ENCODE data around the gene PLEKHA8. TPM values are rescaled to one million over a fixed set of nuclear protein-coding genes. Genes with fewer than 3 reads are reported as not detected.

Gene PLEKHA8
- total RNA-seq, 1 experiment from 2014 or later = 38.1 TPM

- Mint-ChIP-seq H3K4me3 (no peak overlapping the region; the same call in 1 of the 2 replicates), H3K27ac (peak overlapping the region; percentile 98), H3K27me3 (ENCODE audit: low read depth) (no peaks in the 10 kb centered on the region), H3K9me3 (no peaks in the 10 kb centered on the region), H3K36me3 (peaks cover 11% of the 10 kb centered on the region; the same call in 1 of the 2 replicates), H3K4me1 (peaks cover 34% of the 10 kb centered on the region)
- POLR2A ChIA-PET = interaction anchor here (0.5 to 1.7 kb wide), 2 partner anchors 28 to 39 kb away, joined by 4 to 5 read pairs; no protein-coding TSS in a partner anchor
- CTCF ChIA-PET = interaction anchor here (3.7 kb wide), 1 partner anchor 34 kb away, joined by 20 read pairs; no protein-coding TSS in a partner anchor
- TF ChIP-seq SMAD4 (CRISPR knock-in tag; IDR thresholded peaks at IDR 0.05) (no peak), NR3C1 (CRISPR knock-in tag; conservative IDR thresholded peaks at IDR 0.05; ENCODE audit: low read depth) (no peak), E2F4 (CRISPR knock-in tag; IDR thresholded peaks at IDR 0.05; ENCODE audit: borderline replicate concordance, low read depth) (no peak), ZNF416 (CRISPR knock-in tag; IDR thresholded peaks at IDR 0.05) (no peak), ZNF263 (CRISPR knock-in tag; IDR thresholded peaks at IDR 0.05; ENCODE audit: low read depth) (0 out of 2 replicates have a peak, but pooled peaks have one; percentile 42)
- ATAC-seq = peak; percentile 0
- no peak for DNase-seq (ENCODE audit: low spot score)
Measured at GRCh38 chr7:30027740-30028215, 434 bp upstream of the PLEKHA8 start.

GRCh38 chr7:30028749-30029635, 780 bp downstream of the PLEKHA8 start:
- TF ChIP-seq ZNF263 (CRISPR knock-in tag; IDR thresholded peaks at IDR 0.05; ENCODE audit: low read depth) (0 out of 2 replicates have a peak, but pooled peaks have one; percentile 15), GABPB1 (CRISPR knock-in tag; IDR thresholded peaks at IDR 0.05) (no peak), JUN (CRISPR knock-in tag; IDR thresholded peaks at IDR 0.05) (0 out of 2 replicates have a peak, but pooled peaks have one; percentile 58), ETV6 (CRISPR knock-in tag; IDR thresholded peaks at IDR 0.05) (peak; percentile 9; the same call in 1 of the 2 replicates), TCF7 (CRISPR knock-in tag; IDR thresholded peaks at IDR 0.05; ENCODE audit: low read depth) (0 out of 2 replicates have a peak, but pooled peaks have one; percentile 4), ARID4B (CRISPR knock-in tag; IDR thresholded peaks at IDR 0.05; ENCODE audit: borderline replicate concordance) (0 out of 2 replicates have a peak, but pooled peaks have one; percentile 22), ZBTB21 (CRISPR knock-in tag; IDR thresholded peaks at IDR 0.05; ENCODE audit: borderline replicate concordance) (no peak), SMAD3 (CRISPR knock-in tag; IDR thresholded peaks at IDR 0.05; ENCODE audit: borderline replicate concordance) (0 out of 2 replicates have a peak, but pooled peaks have one; percentile 14)
- DNase-seq (ENCODE audit: low spot score) (peak; percentile 62), ATAC-seq (peak; percentile 7)
- Mint-ChIP-seq H3K4me3 (no peak overlapping the region), H3K27ac (peak overlapping the region; percentile 79), H3K36me3 (peaks cover under 1% of the 10 kb centered on the region; the same call in 1 of the 2 replicates), H3K27me3 (ENCODE audit: low read depth) (no peaks in the 10 kb centered on the region), H3K9me3 (no peaks in the 10 kb centered on the region), H3K4me1 (peaks cover 24% of the 10 kb centered on the region)
- POLR2A ChIA-PET = no interaction called here
- CTCF ChIA-PET = interaction anchor here (0.6 to 3.7 kb wide), 2 partner anchors 33 to 42 kb away, joined by 3 to 20 read pairs; no protein-coding TSS in a partner anchor

- ChIA-PET POLR2A (no interaction called here), CTCF (interaction anchor here (3.7 kb wide), 1 partner anchor 32 kb away, joined by 20 read pairs; no protein-coding TSS in a partner anchor)
- no peaks in the 10 kb centered on the region for H3K27me3 Mint-ChIP-seq (ENCODE audit: low read depth)
Measured at GRCh38 chr7:30029696-30030095, 1.5 kb downstream of the PLEKHA8 start.

More at GRCh38 chr7:30029696-30030095, 1.5 kb downstream of the PLEKHA8 start:
- ATAC-seq = no peak
- Mint-ChIP-seq H3K9me3 (no peaks in the 10 kb centered on the region), H3K27ac (no peak overlapping the region), H3K36me3 (no peaks in the 10 kb centered on the region), H3K4me3 (no peak overlapping the region), H3K4me1 (peaks cover 23% of the 10 kb centered on the region)
- TF ChIP-seq RORB (CRISPR knock-in tag; IDR thresholded peaks at IDR 0.05) = no peak
- no peak for TF ChIP-seq ERG (CRISPR knock-in tag; IDR thresholded peaks at IDR 0.05)
- no peak for TF ChIP-seq STAT6 (CRISPR knock-in tag; conservative IDR thresholded peaks at IDR 0.05; ENCODE audit: low read depth)
- no peak for TF ChIP-seq ZNF423 (CRISPR knock-in tag; IDR thresholded peaks at IDR 0.05)
- no peak for TF ChIP-seq FOXP1 (CRISPR knock-in tag; IDR thresholded peaks at IDR 0.05; ENCODE audit: borderline replicate concordance)
- no peak for TF ChIP-seq NR2C2 (CRISPR knock-in tag; IDR thresholded peaks at IDR 0.05)
- TF ChIP-seq RELA (CRISPR knock-in tag; IDR thresholded peaks at IDR 0.05; ENCODE audit: borderline replicate concordance) = no peak
- TF ChIP-seq ZNF138 (CRISPR knock-in tag; conservative IDR thresholded peaks at IDR 0.05) = no peak
- no peak for DNase-seq (ENCODE audit: low spot score)
